HL-60 (cell line): Measurements from ENCODE around the gene RAF1.
"Not testable (repeated sequence)": the region's sequence is repeated elsewhere in the genome, so short reads cannot be mapped to it uniquely, and the experiment has no call there.

ENCODE experiments used
- DNase-seq, 2 experiments: peaks; one replicate each; pipeline ENCODE4 v3.0.0-alpha.2; 2010 to 2020; ENCODE audit warnings: low read depth in 1 of 2, low spot score in 1 of 2
- H3K27ac ChIP-seq: fragments of 250-450 bp; sonication (Bioruptor Pico); replicated peaks from 2 replicates; pipeline ENCODE4 v1.5.1; 2020; ENCODE audit warnings: mild to moderate bottlenecking, moderate library complexity
- H3K27me3 ChIP-seq: fragments of 250-450 bp; sonication (Bioruptor Pico); 2 replicates; pipeline ENCODE4 v1.5.1; 2021; ENCODE audit warnings: mild to moderate bottlenecking, moderate library complexity; ENCODE audit not compliant: insufficient read depth, poor library complexity, severe bottlenecking
- H3K4me3 ChIP-seq: replicated peaks from 2 replicates; pipeline ENCODE4 v1.5.1; 2011; ENCODE audit warnings: mild to moderate bottlenecking, control low read depth, low read length; ENCODE audit not compliant: insufficient read depth
- CTCF ChIP-seq: IDR thresholded peaks from one replicate; pipeline ENCODE4 v1.5.1; 2011; ENCODE audit warnings: low read length, control low read depth, inconsistent platforms; ENCODE audit not compliant: insufficient read depth
- GABPA ChIP-seq: IDR thresholded peaks from 2 replicates; pipeline ENCODE4 v1.6.1; 2012; ENCODE audit warnings: low read depth
- POLR2AphosphoS5 ChIP-seq: IDR thresholded peaks from 2 replicates; pipeline ENCODE4 v1.6.1; 2012; ENCODE audit warnings: low read depth
- SPI1 ChIP-seq: IDR thresholded peaks from 2 replicates; pipeline ENCODE4 v1.6.1; 2012; ENCODE audit warnings: low read depth, mild to moderate bottlenecking, borderline replicate concordance
- TF ChIP-seq, protein P1 (sequence below): IDR thresholded peaks from 2 replicates; pipeline ENCODE4 v1.6.1; 2012; ENCODE audit warnings: low read depth; ENCODE audit not compliant: insufficient replicate concordance

The RAF1 gene

GRCh38 chr3:12662593-12663400 is 1.1 kb downstream of the RAF1 start:
- Histone ChIP-seq H3K27me3 (no peaks in the 10 kb centered on the region), H3K4me3 (peak overlapping the region; percentile 88), H3K27ac (peak overlapping the region; percentile 99)
- peak in 1 of 2 experiments; percentile 59 for DNase-seq
- TF ChIP-seq POLR2AphosphoS5 (no peak), CTCF (no peak), SPI1 (no peak), GABPA (no peak)
- TF ChIP-seq, protein P1, sequence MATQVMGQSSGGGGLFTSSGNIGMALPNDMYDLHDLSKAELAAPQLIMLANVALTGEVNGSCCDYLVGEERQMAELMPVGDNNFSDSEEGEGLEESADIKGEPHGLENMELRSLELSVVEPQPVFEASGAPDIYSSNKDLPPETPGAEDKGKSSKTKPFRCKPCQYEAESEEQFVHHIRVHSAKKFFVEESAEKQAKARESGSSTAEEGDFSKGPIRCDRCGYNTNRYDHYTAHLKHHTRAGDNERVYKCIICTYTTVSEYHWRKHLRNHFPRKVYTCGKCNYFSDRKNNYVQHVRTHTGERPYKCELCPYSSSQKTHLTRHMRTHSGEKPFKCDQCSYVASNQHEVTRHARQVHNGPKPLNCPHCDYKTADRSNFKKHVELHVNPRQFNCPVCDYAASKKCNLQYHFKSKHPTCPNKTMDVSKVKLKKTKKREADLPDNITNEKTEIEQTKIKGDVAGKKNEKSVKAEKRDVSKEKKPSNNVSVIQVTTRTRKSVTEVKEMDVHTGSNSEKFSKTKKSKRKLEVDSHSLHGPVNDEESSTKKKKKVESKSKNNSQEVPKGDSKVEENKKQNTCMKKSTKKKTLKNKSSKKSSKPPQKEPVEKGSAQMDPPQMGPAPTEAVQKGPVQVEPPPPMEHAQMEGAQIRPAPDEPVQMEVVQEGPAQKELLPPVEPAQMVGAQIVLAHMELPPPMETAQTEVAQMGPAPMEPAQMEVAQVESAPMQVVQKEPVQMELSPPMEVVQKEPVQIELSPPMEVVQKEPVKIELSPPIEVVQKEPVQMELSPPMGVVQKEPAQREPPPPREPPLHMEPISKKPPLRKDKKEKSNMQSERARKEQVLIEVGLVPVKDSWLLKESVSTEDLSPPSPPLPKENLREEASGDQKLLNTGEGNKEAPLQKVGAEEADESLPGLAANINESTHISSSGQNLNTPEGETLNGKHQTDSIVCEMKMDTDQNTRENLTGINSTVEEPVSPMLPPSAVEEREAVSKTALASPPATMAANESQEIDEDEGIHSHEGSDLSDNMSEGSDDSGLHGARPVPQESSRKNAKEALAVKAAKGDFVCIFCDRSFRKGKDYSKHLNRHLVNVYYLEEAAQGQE = no peak

DNA sequence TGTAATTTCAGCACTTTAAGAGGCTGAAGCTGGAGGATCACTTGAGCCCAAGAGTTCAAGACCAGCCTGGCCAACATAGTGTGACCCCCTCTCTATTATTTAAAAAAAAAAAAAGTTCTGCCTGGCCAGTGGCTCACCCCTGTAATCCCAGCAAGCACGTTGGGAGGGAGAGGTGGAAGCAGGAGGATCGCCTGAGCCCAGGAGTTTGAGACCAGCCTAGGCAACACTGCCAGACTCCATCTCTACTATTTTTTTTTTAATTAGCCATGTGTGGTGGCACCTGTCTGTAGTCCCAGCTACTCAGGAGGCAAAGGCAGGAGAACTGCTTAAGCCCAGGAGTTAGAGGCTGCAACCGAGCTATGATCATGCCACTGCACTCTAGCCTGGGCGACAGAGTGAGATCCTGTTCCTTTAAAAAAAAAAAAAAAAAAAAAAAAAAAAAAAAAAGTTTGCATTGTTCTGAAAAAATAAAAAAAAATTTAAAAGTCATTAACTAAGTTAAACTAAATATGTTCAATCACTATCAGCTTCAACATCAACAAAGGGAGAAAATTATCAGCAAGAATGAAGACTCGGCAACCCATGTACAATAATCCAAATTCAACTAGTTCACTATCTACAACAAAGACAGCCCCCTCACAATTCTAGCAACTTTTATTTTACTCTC is 1.9 kb downstream of the RAF1 start:
- Histone ChIP-seq H3K27me3 (no peaks in the 10 kb centered on the region), H3K4me3 (peak overlapping the region; percentile 88), H3K27ac (no peak overlapping the region; the same call in 1 of the 2 replicates)
- DNase-seq = no peak
- TF ChIP-seq CTCF (no peak), POLR2AphosphoS5 (no peak), SPI1 (no peak), GABPA (no peak)
- TF ChIP-seq, protein P1 = no peak

DNA sequence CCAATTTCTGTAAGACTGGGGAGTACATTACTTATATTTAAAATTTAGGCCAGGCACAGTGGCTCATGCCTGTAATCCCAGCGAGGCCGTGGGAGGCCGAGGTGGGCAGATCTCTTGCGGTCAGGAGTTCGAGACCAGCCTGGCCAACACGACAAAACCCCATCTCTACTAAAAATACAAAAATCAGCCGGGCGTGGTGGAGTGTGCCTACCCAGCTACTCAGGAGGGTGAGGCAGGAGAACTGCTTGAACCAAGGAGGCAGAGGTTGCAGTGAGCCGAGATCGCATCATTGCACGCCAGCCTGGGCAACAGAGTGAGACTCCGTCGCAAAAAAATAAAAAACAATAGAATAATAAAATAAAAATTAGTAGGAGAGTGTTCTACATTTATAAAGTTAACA is 2.5 kb downstream of the RAF1 start:
- not testable (repeated sequence) for DNase-seq, H3K4me3 ChIP-seq, H3K27me3 ChIP-seq, H3K27ac ChIP-seq

DNA sequence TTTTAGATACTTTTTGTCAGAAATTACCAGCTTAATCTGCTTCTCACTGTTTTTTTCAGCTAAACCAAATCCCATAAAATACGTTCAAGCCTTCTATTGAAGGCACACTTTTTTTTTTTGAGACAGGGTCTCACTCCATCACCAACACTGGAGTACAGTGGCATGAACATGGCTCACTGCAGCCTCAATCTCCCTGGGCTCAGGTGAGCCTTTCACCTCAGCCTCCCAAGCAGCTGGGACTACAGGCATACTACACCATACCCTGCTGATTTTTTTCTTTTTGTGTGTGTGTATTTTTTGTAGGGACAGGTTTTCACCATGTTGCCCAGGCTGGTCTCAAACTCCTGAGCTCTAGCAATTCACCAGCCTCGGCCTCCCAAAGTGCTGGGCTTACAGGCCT is 3.7 kb downstream of the RAF1 start:
- no peak for DNase-seq
- Histone ChIP-seq H3K4me3 (no peak overlapping the region), H3K27me3 (no peaks in the 10 kb centered on the region), H3K27ac (no peak overlapping the region)
- TF ChIP-seq POLR2AphosphoS5 (no peak), CTCF (no peak)
